Osteoblast (primary cell): Measurements from ENCODE around the gene DAO. TPM values are rescaled to one million over a fixed set of nuclear protein-coding genes. Genes with fewer than 3 reads are reported as not detected.
"Not testable (repeated sequence)": the region's sequence is repeated elsewhere in the genome, so short reads cannot be mapped to it uniquely, and the experiment has no call there.

Experiments used
- DNase-seq: peaks from one replicate; pipeline ENCODE4 v3.0.0; 2011; ENCODE audit warnings: low spot score, mixed read lengths; ENCODE audit not compliant: insufficient read length; ENCODE audit errors: missing footprints
- H2AFZ ChIP-seq: 2 replicates; pipeline ENCODE4 v1.6.0; 2011; ENCODE audit warnings: mild to moderate bottlenecking, low read length
- H3K27ac ChIP-seq: 2 replicates; pipeline ENCODE4 v1.5.1; 2011; ENCODE audit warnings: mild to moderate bottlenecking, low read depth, low read length, moderate library complexity
- H3K27me3 ChIP-seq: 2 replicates; pipeline ENCODE4 v1.6.0; 2012; ENCODE audit warnings: mild to moderate bottlenecking, control low read depth, inconsistent platforms, low read length, moderate library complexity; ENCODE audit not compliant: insufficient read depth
- H3K36me3 ChIP-seq: 2 replicates; pipeline ENCODE4 v1.5.1; 2011; ENCODE audit warnings: mild to moderate bottlenecking, low read length, control low read depth, moderate library complexity; ENCODE audit not compliant: insufficient read depth
- H3K4me1 ChIP-seq: 2 replicates; pipeline ENCODE4 v1.5.1; 2011; ENCODE audit warnings: mild to moderate bottlenecking, low read length, control low read depth, moderate library complexity; ENCODE audit not compliant: insufficient read depth
- H3K4me2 ChIP-seq: 2 replicates; pipeline ENCODE4 v1.6.0; 2011; ENCODE audit warnings: mild to moderate bottlenecking, low read length; ENCODE audit not compliant: insufficient read depth
- H3K4me3 ChIP-seq: fragments of 200-600 bp; sonication (generic); 3 replicates; pipeline ENCODE4 v1.5.1; 2012; ENCODE audit warnings: mild to moderate bottlenecking, low read length, inconsistent platforms; ENCODE audit not compliant: insufficient read depth
- H3K79me2 ChIP-seq: 2 replicates; pipeline ENCODE4 v1.6.0; 2012; ENCODE audit warnings: mild to moderate bottlenecking, low read length, control low read depth, inconsistent platforms; ENCODE audit not compliant: insufficient read depth
- H3K9me3 ChIP-seq: 2 replicates; pipeline ENCODE4 v1.5.1; 2011; ENCODE audit warnings: low read depth, low read length, control low read depth
- H4K20me1 ChIP-seq: 2 replicates; pipeline ENCODE4 v1.6.0; 2012; ENCODE audit warnings: mild to moderate bottlenecking, low read length, control low read depth; ENCODE audit not compliant: insufficient read depth
- CTCF ChIP-seq: IDR thresholded peaks from 2 replicates; pipeline ENCODE4 v1.5.1; 2011; ENCODE audit warnings: mild to moderate bottlenecking, low read depth, low read length, moderate library complexity; ENCODE audit errors: extremely low read depth
- total RNA-seq: library from RNA; depleted of rRNA; stranded (reverse); fragments of >200 nt; gene quantifications from 2 replicates; pipeline ENCODE4 v1.2.3, GENCODE V29; 2012

Gene DAO
- total RNA-seq, 1 donor = not detected

GRCh38 chr12:108840605-108841332 lies 39.1 kb upstream of the DAO start:
- TF ChIP-seq CTCF = no peak
- peaks cover 56% of the 10 kb centered on the region for H3K4me1 ChIP-seq
- H3K4me2 ChIP-seq = no peak overlapping the region

GRCh38 chr12:108841825-108842224 lies 38.1 kb upstream of the DAO start:
- not testable (repeated sequence) for H3K9me3 ChIP-seq, H2AFZ ChIP-seq, H4K20me1 ChIP-seq, H3K4me3 ChIP-seq, H3K27me3 ChIP-seq, H3K4me2 ChIP-seq, DNase-seq
- Histone ChIP-seq H3K27ac (peak overlapping the region; percentile 73), H3K36me3 (peaks cover 57% of the 10 kb centered on the region), H3K4me1 (peaks cover 58% of the 10 kb centered on the region), H3K79me2 (peaks cover 73% of the 10 kb centered on the region)

More at GRCh38 chr12:108840605-108841332, 39.1 kb upstream of the DAO start:
- Histone ChIP-seq H3K4me3 (no peak overlapping the region), H3K9me3 (no peaks in the 10 kb centered on the region), H4K20me1 (peaks cover 4% of the 10 kb centered on the region), H3K36me3 (peaks cover 53% of the 10 kb centered on the region), H2AFZ (no peak overlapping the region), H3K27me3 (no peaks in the 10 kb centered on the region), H3K27ac (peak overlapping the region; percentile 100), H3K79me2 (peaks cover 72% of the 10 kb centered on the region)
- no peak for DNase-seq

- Histone ChIP-seq H3K9me3 (no peaks in the 10 kb centered on the region), H3K4me3 (no peak overlapping the region), H3K4me2 (no peak overlapping the region), H3K79me2 (peaks cover 73% of the 10 kb centered on the region), H3K27me3 (no peaks in the 10 kb centered on the region), H3K27ac (peak overlapping the region; percentile 73), H3K4me1 (peaks cover 57% of the 10 kb centered on the region), H4K20me1 (peaks cover 5% of the 10 kb centered on the region), H3K36me3 (peaks cover 58% of the 10 kb centered on the region), H2AFZ (no peak overlapping the region)
- DNase-seq = no peak
- no peak for TF ChIP-seq CTCF
These were observed 37.5 kb upstream of the DAO start for GRCh38 chr12:108842361-108842760.

GRCh38 chr12:108843187-108843586 lies 36.7 kb upstream of the DAO start:
- Histone ChIP-seq H3K4me1 (peaks cover 49% of the 10 kb centered on the region), H2AFZ (no peak overlapping the region), H3K27ac (peak overlapping the region; percentile 73), H4K20me1 (peaks cover 5% of the 10 kb centered on the region), H3K36me3 (peaks cover 64% of the 10 kb centered on the region), H3K4me2 (no peak overlapping the region), H3K27me3 (no peaks in the 10 kb centered on the region), H3K4me3 (no peak overlapping the region), H3K79me2 (peaks cover 77% of the 10 kb centered on the region), H3K9me3 (no peaks in the 10 kb centered on the region)
- no peak for DNase-seq
- no peak for TF ChIP-seq CTCF
